ENCODE results near the gene GOLM1.

- TF ChIP-seq CTCF (IDR thresholded peaks at IDR 0.05), result no peak
- TF ChIP-seq POLR2A (IDR thresholded peaks at IDR 0.05), result no peak
These were observed 23.0 kb upstream of the GOLM1 start for GRCh38 chr9:86122311-86122710.
